Thymus (tissue), 11 donors: ENCODE data around the gene CA12. TPM values are rescaled to one million over a fixed set of nuclear protein-coding genes. Genes with fewer than 3 reads are reported as not detected.

ENCODE experiments used
- DNase-seq, 9 donors: peaks; one replicate each; pipeline ENCODE4 v3.0.0-alpha.2; 2013; ENCODE audit warnings: low spot score in 9 of 9, low read depth in 6 of 9, missing footprints in 1 of 9
- H3K27ac ChIP-seq, 2 donors: one replicate each; pipeline ENCODE4 v1.5.1; 2013; ENCODE audit warnings: control low read depth in 1 of 2, low read depth in 1 of 2, low read length in 1 of 2, mild to moderate bottlenecking in 1 of 2, moderate library complexity in 1 of 2
- H3K27me3 ChIP-seq, 2 donors: one replicate each; pipeline ENCODE4 v1.5.1; 2013; ENCODE audit warnings: low read length in 1 of 2; ENCODE audit not compliant: control insufficient read depth in 2 of 2, insufficient read depth in 1 of 2
- H3K36me3 ChIP-seq, 2 donors: one replicate each; pipeline ENCODE4 v1.5.1; 2013; ENCODE audit warnings: low read length in 1 of 2, mild to moderate bottlenecking in 1 of 2, moderate library complexity in 1 of 2; ENCODE audit not compliant: control insufficient read depth in 2 of 2, insufficient read depth in 2 of 2
- H3K4me1 ChIP-seq, 2 donors: one replicate each; pipeline ENCODE4 v1.5.1; 2013; ENCODE audit warnings: low read length in 2 of 2; ENCODE audit not compliant: control insufficient read depth in 2 of 2, insufficient read depth in 2 of 2
- H3K4me3 ChIP-seq, 2 donors: one replicate each; pipeline ENCODE4 v1.5.1; 2013; ENCODE audit warnings: low read length in 2 of 2, control low read depth in 1 of 2, mild to moderate bottlenecking in 1 of 2
- H3K9me3 ChIP-seq, 2 donors: one replicate each; pipeline ENCODE4 v1.5.1; 2013; ENCODE audit warnings: low read length in 1 of 2, mild to moderate bottlenecking in 1 of 2; ENCODE audit not compliant: control insufficient read depth in 2 of 2, insufficient read depth in 1 of 2
- WGBS: extraction: QIAGEN DNeasy Blood & Tissue Kit; methylation state at CpG from one replicate; pipeline ENCODE4 v1.1.7; 2013; 5-methylcytosine and 5-hydroxymethylcytosine counted together
- polyA plus RNA-seq: library from polyadenylated mRNA; stranded (reverse); fragments of 200-250 nt; gene quantifications from one replicate; pipeline ENCODE4 v1.2.3, GENCODE V29; 2013
- total RNA-seq: library from RNA; stranded (reverse); fragments of 120-200 nt; gene quantifications from one replicate; pipeline ENCODE4 v1.2.4, GENCODE V29; 2013
- donor health status: healthy.

The CA12 gene
- total and polyA plus RNA-seq, 2 donors: 0.09 to 0.16 TPM

DNA sequence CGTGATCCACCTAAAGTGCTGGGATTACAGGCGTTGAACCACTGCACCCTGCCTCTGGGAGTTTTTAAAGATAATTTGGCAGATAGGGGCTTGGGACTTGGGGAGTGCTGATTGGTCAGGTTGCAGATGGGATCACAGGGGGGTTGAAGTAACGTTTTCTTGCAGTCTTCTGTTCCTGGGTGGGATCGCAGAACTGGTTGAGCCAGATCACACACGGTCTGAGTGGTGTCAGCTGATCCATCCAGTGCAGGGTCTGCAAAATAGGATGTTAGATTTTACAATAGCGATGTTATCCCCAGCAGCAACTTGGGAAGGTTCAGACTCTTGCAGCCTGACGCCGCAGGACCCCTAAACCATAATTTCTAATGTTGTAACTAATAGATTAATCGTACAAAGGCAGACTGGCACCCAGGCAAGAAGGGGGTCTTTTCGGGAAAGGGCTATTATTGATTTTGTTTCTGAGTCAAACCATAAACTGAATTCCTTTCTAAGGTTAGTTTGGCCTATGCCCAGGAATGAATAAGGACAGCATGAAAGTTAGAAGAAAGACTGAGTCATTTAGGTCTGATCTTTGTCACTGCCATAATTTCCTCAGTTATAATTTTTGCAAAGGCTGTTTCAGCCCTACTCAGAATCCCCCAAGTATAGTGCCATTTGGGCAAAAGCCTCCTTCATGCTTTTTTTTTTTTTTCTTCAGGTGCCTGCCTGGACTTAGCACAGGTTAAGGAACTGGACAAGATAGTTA, 1.5 kb upstream of the CA12 start:
- Histone ChIP-seq H3K27ac (no peak overlapping the region), H3K27me3 (peaks cover 21 to 60% of the 10 kb centered on the region in 2 donors)
- DNase-seq: no peak

DNA sequence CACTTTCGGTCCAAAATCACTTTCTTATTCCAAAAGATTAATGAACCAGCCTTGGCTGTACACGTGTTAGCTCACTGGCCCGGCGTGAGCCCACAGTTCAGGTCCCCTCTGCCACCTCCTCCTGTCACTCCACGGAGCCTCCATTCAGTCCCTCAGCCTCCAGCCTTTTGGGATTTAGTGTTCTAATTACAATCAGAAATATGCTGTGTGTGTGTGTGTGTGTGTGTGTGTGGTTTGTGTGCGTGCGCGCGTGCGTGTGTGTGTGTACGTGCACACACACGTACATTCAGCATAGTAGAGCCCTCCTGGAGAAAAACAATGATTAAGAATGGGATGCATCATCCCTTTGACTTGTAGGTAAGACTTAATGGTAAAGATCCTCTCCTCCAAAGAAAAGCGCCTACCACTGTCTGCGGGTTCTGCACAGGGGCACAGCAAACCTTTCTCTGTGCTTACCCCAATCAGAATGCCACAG, 801 bp downstream of the CA12 start:
- H3K27ac ChIP-seq: no peak overlapping the region
- no peak overlapping the region for H3K4me3 ChIP-seq
- H3K36me3 ChIP-seq: no peaks in the 10 kb centered on the region
- WGBS: 84% methylated on average over 14 of the region's 14 CpGs
- H3K4me1 ChIP-seq: peaks cover 4 to 15% of the 10 kb centered on the region in 2 donors
- peaks cover 0 to 2% of the 10 kb centered on the region in 2 donors for H3K9me3 ChIP-seq
- H3K27me3 ChIP-seq: peaks cover 24 to 67% of the 10 kb centered on the region in 2 donors
- no peak for DNase-seq

More for the DNA sequence above, 1.5 kb upstream of the CA12 start:
- Histone ChIP-seq H3K4me1 (peaks cover 4 to 15% of the 10 kb centered on the region in 2 donors), H3K36me3 (no peaks in the 10 kb centered on the region), H3K4me3 (no peak overlapping the region), H3K9me3 (peaks cover 0 to 5% of the 10 kb centered on the region in 2 donors)
- WGBS: 95% methylated on average over 10 of the region's 10 CpGs

DNA sequence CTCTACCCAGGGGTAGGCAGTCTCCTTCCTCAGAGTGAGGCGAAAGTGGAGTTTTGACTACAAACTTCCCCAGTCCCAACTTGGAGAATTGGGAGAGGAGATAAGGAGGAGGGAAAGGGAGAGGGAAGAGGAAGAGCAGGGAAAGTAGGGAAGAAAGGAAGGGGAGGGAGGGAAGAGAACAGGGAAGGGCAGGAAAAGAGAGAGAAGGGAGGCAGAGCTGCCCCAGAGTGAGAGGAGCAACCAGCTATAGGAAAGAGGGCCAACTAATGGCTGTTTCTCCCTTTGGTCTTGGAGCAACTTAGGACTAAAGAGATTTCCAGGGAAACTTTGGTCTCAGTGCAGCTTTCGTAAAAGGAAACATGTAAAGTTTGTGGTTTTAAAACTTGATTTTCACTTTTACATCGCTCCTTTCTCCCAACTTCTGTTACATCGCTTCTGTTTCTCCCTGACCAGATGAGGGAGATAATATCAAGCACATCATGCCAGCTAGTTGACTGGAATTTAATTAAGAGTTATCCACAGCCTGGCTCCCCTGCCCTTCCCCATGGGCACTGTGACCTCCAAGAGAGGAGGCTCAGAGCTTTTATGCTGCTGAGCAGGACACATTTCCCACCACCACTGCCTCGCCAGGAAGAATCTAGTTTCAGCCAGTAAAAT, 1.4 kb downstream of the CA12 start:
- H3K27ac ChIP-seq: no peak overlapping the region
- peaks cover 24 to 64% of the 10 kb centered on the region in 2 donors for H3K27me3 ChIP-seq
- H3K4me3 ChIP-seq: no peak overlapping the region
- no peaks in the 10 kb centered on the region for H3K9me3 ChIP-seq
- no peak for DNase-seq
- peaks cover 4 to 15% of the 10 kb centered on the region in 2 donors for H3K4me1 ChIP-seq
- H3K36me3 ChIP-seq: no peaks in the 10 kb centered on the region
- 80% methylated on average over 5 of the region's 5 CpGs for WGBS

DNA sequence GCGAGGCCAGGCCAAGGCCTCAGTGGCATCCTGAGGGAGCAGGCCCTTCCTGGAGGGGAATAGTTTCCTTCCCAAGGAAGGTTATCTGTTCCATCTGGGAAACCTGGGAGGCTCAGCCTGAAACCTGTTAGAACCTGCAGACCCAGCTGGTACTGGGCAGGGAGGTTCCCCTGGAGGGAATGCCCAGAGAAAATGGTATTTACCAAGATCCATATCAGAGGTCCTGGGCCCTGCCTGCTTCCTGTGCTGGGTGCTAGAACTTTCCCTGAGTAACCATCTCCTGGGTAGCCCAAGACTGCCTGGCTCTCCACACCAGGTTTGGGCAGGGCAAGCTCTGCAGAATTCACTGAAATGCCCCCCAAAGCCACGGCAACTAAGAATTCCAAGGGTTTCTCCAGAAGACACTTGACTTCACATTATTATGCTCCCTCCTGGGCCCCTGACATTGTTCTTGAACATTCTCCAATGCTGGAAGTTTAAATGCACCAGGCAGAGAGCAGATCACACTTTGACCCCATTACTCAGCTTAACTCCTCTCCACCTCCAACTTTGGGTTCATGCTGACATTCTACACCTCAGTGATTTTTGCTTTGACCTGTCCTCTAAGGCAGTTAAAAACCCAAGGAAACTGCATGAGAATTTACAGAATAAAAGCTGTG, 2.0 kb downstream of the CA12 start:
- H3K4me1 ChIP-seq: peaks cover 4 to 20% of the 10 kb centered on the region in 2 donors
- H3K36me3 ChIP-seq: no peaks in the 10 kb centered on the region
- peaks cover 24 to 59% of the 10 kb centered on the region in 2 donors for H3K27me3 ChIP-seq
- H3K9me3 ChIP-seq: no peaks in the 10 kb centered on the region
- no peak for DNase-seq
- 97% methylated on average over 2 of the region's 2 CpGs for WGBS
- H3K27ac ChIP-seq: no peak overlapping the region
- no peak overlapping the region for H3K4me3 ChIP-seq

DNA sequence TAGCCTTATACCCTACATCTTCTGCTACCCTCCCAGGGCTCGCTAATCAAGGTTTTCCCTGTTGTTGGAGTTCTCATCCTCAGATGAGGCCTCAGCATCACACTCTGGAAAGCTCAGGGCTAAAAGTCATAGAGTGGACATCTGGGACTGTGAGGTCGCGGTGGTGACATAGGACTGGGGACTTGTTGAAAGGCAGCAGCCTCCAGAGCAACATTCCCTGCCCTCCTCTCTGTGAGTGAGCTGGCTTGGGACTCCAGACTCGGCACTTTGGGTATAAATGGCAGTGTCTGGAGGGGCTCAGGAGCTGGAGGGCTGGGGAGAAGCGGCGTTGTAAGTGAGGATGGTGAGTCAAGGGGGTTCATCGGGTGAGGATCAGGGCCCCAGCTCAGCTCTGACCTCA, 2.7 kb downstream of the CA12 start:
- no peaks in the 10 kb centered on the region for H3K9me3 ChIP-seq
- H3K4me3 ChIP-seq: no peak overlapping the region
- H3K4me1 ChIP-seq: peaks cover 4 to 20% of the 10 kb centered on the region in 2 donors
- H3K36me3 ChIP-seq: no peaks in the 10 kb centered on the region
- DNase-seq: no peak
- H3K27ac ChIP-seq: no peak overlapping the region
- WGBS: 96% methylated on average over 7 of the region's 7 CpGs
- peaks cover 24 to 55% of the 10 kb centered on the region in 2 donors for H3K27me3 ChIP-seq

DNA sequence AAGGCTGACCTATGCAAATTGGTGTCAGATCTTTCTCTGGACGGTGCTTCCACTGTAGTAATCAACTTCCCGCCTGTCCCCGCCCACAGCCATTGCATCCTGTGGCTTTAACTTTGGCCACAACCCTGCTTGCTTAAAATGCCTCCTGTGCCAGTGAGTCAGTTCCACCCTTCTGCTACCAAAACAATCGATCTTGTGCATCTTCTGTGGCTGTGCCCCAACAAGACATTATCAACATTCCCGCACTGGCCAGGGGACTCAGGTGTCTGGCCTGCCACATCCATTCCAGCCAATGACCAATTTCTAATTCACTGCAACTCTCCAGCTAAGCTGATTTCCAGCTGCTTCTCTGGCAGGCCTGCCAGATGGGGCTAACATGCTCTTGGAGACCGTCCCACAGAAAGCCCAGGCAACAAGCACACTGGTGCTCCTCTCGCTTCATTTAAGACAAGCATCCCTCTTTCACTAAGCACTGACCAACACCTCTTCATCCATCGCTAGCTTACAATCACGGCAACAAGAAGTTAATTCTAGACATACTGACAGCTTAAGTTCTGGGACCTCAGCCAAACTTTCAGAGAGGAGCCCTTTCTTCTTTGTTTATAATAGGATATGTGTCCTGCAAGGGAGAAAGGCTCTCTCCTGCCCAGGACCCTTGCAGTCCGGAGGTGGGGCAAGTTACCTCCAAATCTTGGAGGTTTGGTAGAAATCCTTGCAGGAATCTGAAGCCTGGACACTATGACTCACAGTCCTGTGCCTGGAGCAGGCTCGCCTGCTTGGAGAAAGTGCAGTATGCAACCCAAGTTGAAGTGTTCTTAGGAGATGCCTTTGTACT, 6.7 kb downstream of the CA12 start:
- no peak for DNase-seq
- no peak overlapping the region for H3K4me3 ChIP-seq
- 85% methylated on average over 11 of the region's 11 CpGs for WGBS
- peaks cover 3 to 16% of the 10 kb centered on the region in 2 donors for H3K27me3 ChIP-seq
- H3K4me1 ChIP-seq: peaks cover 10 to 32% of the 10 kb centered on the region in 2 donors
- no peaks in the 10 kb centered on the region for H3K36me3 ChIP-seq
- H3K27ac ChIP-seq: no peak overlapping the region
- H3K9me3 ChIP-seq: no peaks in the 10 kb centered on the region

DNA sequence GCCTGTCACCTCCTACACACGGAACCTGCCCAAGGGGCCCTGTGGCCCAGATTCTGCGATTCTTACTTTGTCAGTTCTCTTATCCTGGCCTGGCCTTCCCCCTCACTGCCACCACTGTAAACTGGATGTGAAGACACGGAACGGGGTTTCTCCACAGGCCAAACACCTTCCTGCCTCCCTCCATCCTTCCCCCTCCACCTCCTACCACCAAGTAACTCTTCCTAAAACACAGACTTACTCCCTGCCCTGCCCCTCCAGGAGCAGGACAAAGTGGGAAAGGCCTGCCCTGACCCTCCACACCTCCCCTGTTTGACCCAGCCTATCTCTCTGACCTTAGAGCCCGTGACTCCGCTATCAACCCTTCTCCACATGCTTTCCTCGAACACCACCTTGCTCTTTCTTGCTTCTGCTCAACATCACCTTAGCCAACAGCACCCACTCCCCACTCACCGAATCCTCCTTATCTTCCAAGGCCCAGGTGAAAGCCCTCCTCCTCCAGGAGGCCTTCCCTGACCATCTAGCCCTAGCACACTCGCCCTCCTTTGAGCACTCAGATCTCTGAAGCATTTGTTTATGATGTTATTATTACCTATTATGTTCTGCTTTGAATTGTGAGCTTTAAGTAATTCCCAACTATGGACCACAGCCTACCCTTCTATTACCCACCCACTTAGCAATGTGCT, 7.6 kb downstream of the CA12 start:
- 98% methylated on average over 9 of the region's 9 CpGs for WGBS
- Histone ChIP-seq H3K9me3 (no peaks in the 10 kb centered on the region), H3K27me3 (peaks cover 3 to 7% of the 10 kb centered on the region in 2 donors), H3K27ac (no peak overlapping the region), H3K36me3 (no peaks in the 10 kb centered on the region), H3K4me3 (no peak overlapping the region), H3K4me1 (peaks cover 18 to 41% of the 10 kb centered on the region in 2 donors)
- no peak for DNase-seq

DNA sequence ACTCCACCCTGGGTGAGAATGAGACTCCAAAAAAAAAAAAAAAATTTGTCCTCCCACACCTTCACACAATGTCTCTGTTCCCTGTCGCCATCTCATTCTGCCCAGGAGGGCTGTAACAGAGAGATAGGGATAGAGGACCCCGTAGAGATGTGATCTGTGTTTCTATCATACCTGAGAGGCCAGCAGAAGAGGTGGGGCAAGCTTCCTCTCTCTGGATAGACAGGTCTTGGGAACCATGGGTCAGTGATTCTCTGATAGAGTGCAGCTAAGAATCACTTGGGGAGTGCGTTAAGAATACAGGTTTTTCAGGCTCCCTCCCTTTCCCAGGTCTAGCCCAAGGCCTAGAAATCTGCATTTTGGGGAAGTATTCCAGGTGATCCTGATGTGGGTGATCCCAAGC, 8.3 kb downstream of the CA12 start:
- H3K27me3 ChIP-seq: peaks cover 3 to 6% of the 10 kb centered on the region in 2 donors
- H3K27ac ChIP-seq: no peak overlapping the region
- H3K36me3 ChIP-seq: no peaks in the 10 kb centered on the region
- H3K4me1 ChIP-seq: peaks cover 25 to 48% of the 10 kb centered on the region in 2 donors
- peaks cover 0 to 3% of the 10 kb centered on the region in 2 donors for H3K9me3 ChIP-seq
- no peak for DNase-seq
- H3K4me3 ChIP-seq: no peak overlapping the region
- WGBS: 97% methylated on average over 3 of the region's 3 CpGs
